ENCODE measurements around the gene SLC6A12. TPM values are rescaled to one million over a fixed set of nuclear protein-coding genes. Genes with fewer than 3 reads are reported as not detected.
A peak's percentile ranks its signal among the peaks of the same experiment; 100 is the strongest.

The SLC6A12 gene
- total RNA-seq, 1 donor from 2014 or later = not detected

DNA sequence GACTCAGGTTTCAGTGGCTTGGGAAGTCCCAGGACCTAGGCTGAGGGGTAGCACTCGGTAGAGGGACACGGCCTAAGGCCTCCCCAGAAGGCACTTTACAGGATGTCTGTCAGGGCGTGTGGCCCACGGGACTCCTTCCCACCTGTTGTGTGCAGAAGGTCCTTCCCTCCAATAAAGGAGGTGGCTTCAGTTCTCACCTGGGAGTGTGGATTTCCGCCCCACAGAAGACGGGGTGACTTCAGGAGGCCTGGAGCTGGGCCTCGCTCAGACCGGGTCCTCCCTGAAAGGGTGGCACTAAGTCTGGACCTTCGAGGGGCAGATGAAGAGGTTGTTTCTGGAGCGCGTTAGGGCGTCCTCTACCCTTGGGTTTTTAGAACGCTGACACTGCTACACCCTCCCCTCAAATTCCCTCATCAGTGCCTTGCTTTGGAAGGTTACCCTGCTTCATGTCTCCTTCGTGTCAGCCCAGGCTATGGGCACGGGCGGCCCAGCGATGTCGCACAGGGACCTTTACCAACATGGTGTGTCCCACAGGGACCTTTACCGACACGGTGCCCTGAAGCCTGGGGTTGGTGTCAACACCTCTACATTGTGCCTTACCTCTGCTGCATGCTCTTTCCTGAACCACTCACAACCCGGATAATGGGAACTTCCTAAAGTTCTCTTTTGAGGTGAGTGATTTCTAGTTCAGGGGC, 7.1 kb downstream of the SLC6A12 start:
- no peaks in the 10 kb centered on the region for H3K36me3 ChIP-seq
- no peaks in the 10 kb centered on the region for H3K9me3 ChIP-seq
- peaks cover 10% of the 10 kb centered on the region for H3K4me1 ChIP-seq
- intact Hi-C loops (cut with DNase I) = no loop called here
- H3K4me3 ChIP-seq = no peak overlapping the region
- H3K27me3 ChIP-seq = no peaks in the 10 kb centered on the region
- TF ChIP-seq POLR2A (IDR thresholded peaks at IDR 0.05) (no peak), POLR2AphosphoS5 (IDR thresholded peaks at IDR 0.05; ENCODE audit: insufficient read depth in 1 of 2, low read depth in 1 of 2) (no peak)
- DNase-seq (ENCODE audit: extremely low spot score in 2 of 2) = no peak
- no peak overlapping the region for H3K27ac ChIP-seq

DNA sequence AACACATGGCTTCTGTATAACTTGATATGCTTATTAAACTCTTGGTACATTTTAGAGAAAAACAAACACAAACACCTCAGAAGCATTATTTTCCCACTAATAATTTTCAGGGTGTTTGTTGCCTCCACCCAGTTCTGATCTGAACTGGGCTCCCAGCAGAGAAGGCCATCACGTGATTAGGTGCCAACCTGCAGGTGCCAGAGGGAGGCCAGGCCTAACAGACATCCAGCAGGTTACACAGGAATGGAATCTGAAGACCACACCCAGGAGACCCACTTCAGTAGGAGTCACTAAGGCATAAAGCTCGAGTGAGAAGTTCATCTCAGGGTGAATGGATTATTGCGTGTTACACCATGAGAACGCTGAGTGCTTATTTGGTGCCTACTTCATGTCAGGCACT, 8.9 kb downstream of the SLC6A12 start:
- Histone ChIP-seq H3K36me3 (no peaks in the 10 kb centered on the region), H3K9me3 (no peaks in the 10 kb centered on the region), H3K4me1 (peaks cover 10% of the 10 kb centered on the region), H3K27ac (no peak overlapping the region), H3K4me3 (no peak overlapping the region), H3K27me3 (no peaks in the 10 kb centered on the region)
- no peak for DNase-seq (ENCODE audit: extremely low spot score in 2 of 2)
- intact Hi-C loops (cut with DNase I) = no loop called here
- TF ChIP-seq, protein P1, sequence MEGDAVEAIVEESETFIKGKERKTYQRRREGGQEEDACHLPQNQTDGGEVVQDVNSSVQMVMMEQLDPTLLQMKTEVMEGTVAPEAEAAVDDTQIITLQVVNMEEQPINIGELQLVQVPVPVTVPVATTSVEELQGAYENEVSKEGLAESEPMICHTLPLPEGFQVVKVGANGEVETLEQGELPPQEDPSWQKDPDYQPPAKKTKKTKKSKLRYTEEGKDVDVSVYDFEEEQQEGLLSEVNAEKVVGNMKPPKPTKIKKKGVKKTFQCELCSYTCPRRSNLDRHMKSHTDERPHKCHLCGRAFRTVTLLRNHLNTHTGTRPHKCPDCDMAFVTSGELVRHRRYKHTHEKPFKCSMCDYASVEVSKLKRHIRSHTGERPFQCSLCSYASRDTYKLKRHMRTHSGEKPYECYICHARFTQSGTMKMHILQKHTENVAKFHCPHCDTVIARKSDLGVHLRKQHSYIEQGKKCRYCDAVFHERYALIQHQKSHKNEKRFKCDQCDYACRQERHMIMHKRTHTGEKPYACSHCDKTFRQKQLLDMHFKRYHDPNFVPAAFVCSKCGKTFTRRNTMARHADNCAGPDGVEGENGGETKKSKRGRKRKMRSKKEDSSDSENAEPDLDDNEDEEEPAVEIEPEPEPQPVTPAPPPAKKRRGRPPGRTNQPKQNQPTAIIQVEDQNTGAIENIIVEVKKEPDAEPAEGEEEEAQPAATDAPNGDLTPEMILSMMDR (IDR thresholded peaks at IDR 0.05) = no peak
- no peak for TF ChIP-seq POLR2AphosphoS5 (IDR thresholded peaks at IDR 0.05; ENCODE audit: insufficient read depth in 1 of 2, low read depth in 1 of 2)
- no peak for TF ChIP-seq POLR2A (IDR thresholded peaks at IDR 0.05)

DNA sequence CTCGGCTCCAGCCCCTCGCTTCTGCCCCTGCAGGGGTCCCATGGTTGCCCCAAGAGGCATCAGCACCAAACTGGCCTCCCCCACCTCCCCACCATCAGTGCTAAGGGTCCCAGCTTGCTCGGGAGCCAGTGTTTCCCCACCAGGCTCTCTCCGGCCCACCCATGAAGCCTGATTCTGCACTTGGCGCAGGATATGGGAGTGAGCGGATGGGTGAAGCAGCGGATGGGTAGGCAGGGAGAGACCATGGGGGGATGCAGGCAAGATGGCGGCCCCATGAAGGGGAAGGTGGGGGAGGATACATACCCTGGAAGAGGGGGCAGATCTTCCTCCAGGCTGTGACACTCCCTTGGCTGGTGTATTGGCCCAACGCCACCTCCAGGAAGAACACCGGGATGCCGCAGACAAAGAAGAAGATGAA, 9.7 kb downstream of the SLC6A12 start:
- no peaks in the 10 kb centered on the region for H3K27me3 ChIP-seq
- H3K4me3 ChIP-seq = peak overlapping the region; percentile 51 to 62

DNA sequence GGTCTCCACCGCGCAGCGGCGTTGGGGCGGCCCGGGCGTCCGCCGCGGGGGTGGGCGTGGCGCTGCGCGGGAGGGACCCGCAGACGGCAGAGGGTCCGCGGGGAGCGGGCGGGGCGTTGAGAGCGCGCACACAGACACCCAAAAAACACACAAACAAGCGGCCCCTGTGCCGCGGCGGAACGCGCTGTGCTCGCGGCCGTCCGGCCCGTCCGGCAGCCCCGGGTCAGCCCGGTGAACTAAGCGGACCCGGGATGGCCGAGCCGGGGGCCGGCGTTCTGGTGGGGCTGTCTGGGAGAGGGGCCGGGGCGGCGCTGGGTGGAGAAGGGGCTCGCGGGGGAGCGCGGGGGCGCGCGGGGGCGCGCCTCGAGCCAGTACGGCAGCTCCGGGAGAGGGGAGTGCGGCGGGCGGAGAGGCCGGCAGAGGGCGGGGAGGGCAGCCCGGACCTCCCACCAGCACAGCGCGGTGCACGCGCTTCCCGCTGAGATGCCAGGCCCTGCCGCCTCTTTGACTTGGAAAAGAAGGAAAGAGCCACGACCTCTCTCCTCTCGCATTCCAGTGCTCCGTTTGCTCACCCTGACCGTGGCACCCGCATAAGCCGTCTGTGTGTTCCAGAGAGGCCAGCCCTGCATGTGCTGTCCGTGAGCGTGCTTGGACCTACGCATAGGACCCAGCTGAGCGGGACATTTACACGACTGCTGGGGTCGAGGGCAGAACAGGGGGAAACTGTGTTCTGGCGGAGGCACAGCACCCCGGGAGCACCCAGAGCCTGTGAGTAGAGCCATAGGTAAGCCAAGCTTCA, 10.3 kb downstream of the SLC6A12 start:
- intact Hi-C loops (cut with DNase I) = no loop called here
- no peaks in the 10 kb centered on the region for H3K9me3 ChIP-seq
- no peak for DNase-seq (ENCODE audit: extremely low spot score in 2 of 2)
- H3K36me3 ChIP-seq = no peaks in the 10 kb centered on the region
- TF ChIP-seq POLR2A (IDR thresholded peaks at IDR 0.05) = no peak
- TF ChIP-seq, protein P1 (IDR thresholded peaks at IDR 0.05) = no peak
- TF ChIP-seq POLR2AphosphoS5 (IDR thresholded peaks at IDR 0.05; ENCODE audit: insufficient read depth in 1 of 2, low read depth in 1 of 2) = no peak
- H3K27ac ChIP-seq = peak overlapping the region; percentile 61
- H3K4me3 ChIP-seq = peak overlapping the region; percentile 51 to 62
- peaks cover 15% of the 10 kb centered on the region for H3K4me1 ChIP-seq
- H3K27me3 ChIP-seq = no peaks in the 10 kb centered on the region

More for the DNA sequence above, 9.7 kb downstream of the SLC6A12 start:
- Histone ChIP-seq H3K4me1 (peaks cover 15% of the 10 kb centered on the region), H3K27ac (no peak overlapping the region), H3K9me3 (no peaks in the 10 kb centered on the region), H3K36me3 (no peaks in the 10 kb centered on the region)
- intact Hi-C loops (cut with DNase I) = no loop called here
- no peak for DNase-seq (ENCODE audit: extremely low spot score in 2 of 2)
- TF ChIP-seq, protein P1 (IDR thresholded peaks at IDR 0.05) = no peak

DNA sequence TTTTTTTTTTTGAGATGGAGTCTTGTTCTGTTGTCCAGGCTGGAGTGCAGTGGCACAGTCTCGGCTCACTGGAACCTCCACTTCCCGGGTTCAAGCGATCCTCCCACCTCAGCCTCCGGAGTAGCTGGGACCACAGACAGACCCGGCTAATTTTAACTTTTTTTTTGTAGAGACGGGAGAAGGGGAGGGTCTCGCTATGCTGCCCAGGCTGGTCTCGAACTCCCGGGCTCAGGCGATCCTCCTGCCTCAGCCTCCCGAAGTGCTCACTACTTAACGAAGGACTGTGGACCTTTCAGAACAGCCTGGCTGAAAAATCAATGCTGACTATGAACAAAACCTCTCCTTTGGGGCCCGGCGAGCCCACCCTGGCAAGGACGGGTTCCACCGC, 10.9 kb downstream of the SLC6A12 start:
- H3K4me3 ChIP-seq = peak overlapping the region; percentile 51 to 62
- TF ChIP-seq POLR2A (IDR thresholded peaks at IDR 0.05) = no peak
- TF ChIP-seq, protein P1 (IDR thresholded peaks at IDR 0.05) = no peak
- no peak for TF ChIP-seq POLR2AphosphoS5 (IDR thresholded peaks at IDR 0.05; ENCODE audit: insufficient read depth in 1 of 2, low read depth in 1 of 2)
- DNase-seq (ENCODE audit: extremely low spot score in 2 of 2) = no peak
- intact Hi-C loops (cut with DNase I) = no loop called here
- no peaks in the 10 kb centered on the region for H3K9me3 ChIP-seq
- no peaks in the 10 kb centered on the region for H3K27me3 ChIP-seq
- peaks cover 15% of the 10 kb centered on the region for H3K4me1 ChIP-seq
- no peaks in the 10 kb centered on the region for H3K36me3 ChIP-seq
- H3K27ac ChIP-seq = peak overlapping the region; percentile 61

Measured in vagina (tissue), 2 donors.